Stomach (tissue), 9 donors: ENCODE data around the gene GOSR2. TPM values are rescaled to one million over a fixed set of nuclear protein-coding genes. Genes with fewer than 3 reads are reported as not detected.

Source experiments
- DNase-seq, 2 donors: peaks; one replicate each; pipeline versions ENCODE4 v3.0.0 to v3.0.0-alpha.2; 2013 to 2019
- H3K27ac ChIP-seq, 5 donors: fragments of 200-600 bp in 4 of 5; sonication (generic) in 4 of 5; one replicate each; pipeline ENCODE4 v1.5.1; 2013 to 2019; ENCODE audit warnings: mild to moderate bottlenecking in 1 of 5, moderate library complexity in 1 of 5
- H3K27me3 ChIP-seq, 3 donors: fragments of 200-600 bp; sonication (generic); one replicate each; pipeline ENCODE4 v1.5.1; 2017 to 2019; ENCODE audit warnings: mixed run types in 1 of 3
- H3K36me3 ChIP-seq, 4 donors: fragments of 200-600 bp; sonication (generic); 1 replicate in 3 of 4; 2 replicates in 1 of 4; pipeline ENCODE4 v1.5.1; 2016 to 2019
- H3K4me1 ChIP-seq, 4 donors: fragments of 200-600 bp; sonication (generic); one replicate each; pipeline ENCODE4 v1.5.1; 2016 to 2019
- H3K4me3 ChIP-seq, 4 donors: fragments of 200-600 bp; sonication (generic) in 3 of 4; one replicate each; pipeline ENCODE4 v1.5.1; 2016 to 2019; ENCODE audit warnings: mild to moderate bottlenecking in 1 of 4
- H3K9me3 ChIP-seq, 4 donors: fragments of 200-600 bp; sonication (generic); one replicate each; pipeline ENCODE4 v1.5.1; 2016 to 2019
- CTCF ChIP-seq, 7 experiments: fragments of 450-650 bp in 4 of 7; fragments of 200-600 bp in 3 of 7; sonication (generic) in 3 of 7; IDR thresholded peaks; one replicate each; pipeline ENCODE4 v1.5.1; 2016 to 2019; ENCODE audit warnings: antibody characterized with exemption in 7 of 7, control low read depth in 2 of 7, mild to moderate bottlenecking in 1 of 7
- EP300 ChIP-seq: sonication (generic); formaldehyde crosslinking; IDR thresholded peaks from one replicate; pipeline ENCODE4 v1.6.1; 2017; ENCODE audit warnings: antibody characterized with exemption
- POLR2A ChIP-seq, 4 donors: fragments of 450-650 bp; IDR thresholded peaks; one replicate each; pipeline ENCODE4 v1.6.1; 2016; ENCODE audit warnings: antibody characterized with exemption in 4 of 4, control low read depth in 2 of 4, mild to moderate bottlenecking in 1 of 4, moderate library complexity in 1 of 4
- POLR2AphosphoS5 ChIP-seq, 3 donors: sonication (generic); formaldehyde crosslinking; IDR thresholded peaks; one replicate each; pipeline ENCODE4 v1.6.1; 2016; ENCODE audit warnings: antibody characterized with exemption in 3 of 3
- WGBS, 5 donors: extraction: QIAGEN DNeasy Blood & Tissue Kit in 3 of 5; methylation state at CpG; one replicate each; pipeline versions ENCODE4 v1.1.5 to v1.1.7; 2013 to 2018; 5-methylcytosine and 5-hydroxymethylcytosine counted together
- intact Hi-C: fragments of 100-400 bp; cut with DNase I; formaldehyde crosslinking; loops from one replicate; pipeline ENCODE4 v1.15.1; 2023; ENCODE audit warnings: low total_unique reads
- polyA plus RNA-seq, 3 donors: library from polyadenylated mRNA; stranded (reverse); fragments of 200-250 nt; gene quantifications; one replicate each; pipeline ENCODE4 v1.2.3, GENCODE V29; 2013
- total RNA-seq, 5 donors: library from RNA; depleted of rRNA; stranded (reverse); fragments of >200 nt; gene quantifications; one replicate each; pipeline versions ENCODE4 v1.1.0 to v1.2.3, GENCODE V29; 2014 to 2016
- donor health status: healthy with polysubstance abuse.
- donor health status: Bipolar disorder and iron deficiency.
- donor health status: healthy.

The GOSR2 gene
- total and polyA plus RNA-seq, 8 donors, result 15.3 to 84.0 (median 31.9) TPM

- 37 to 60% (median 44%) methylated on average over 2 to 12 of the region's 12 CpGs for WGBS, 5 donors
- TF ChIP-seq POLR2AphosphoS5 (IDR thresholded peaks at IDR 0.05), result peak in 1 of 3 donors; percentile 31
- no peak for TF ChIP-seq EP300
- TF ChIP-seq CTCF (IDR thresholded peaks at IDR 0.05), result peak in 5 of 7 experiments; percentile 52 to 86 (median 65)
- DNase-seq, result peak; percentile 83 to 86
- Histone ChIP-seq H3K4me3 (no peak overlapping the region), H3K27me3 (no peaks in the 10 kb centered on the region), H3K36me3 (no peaks in the 10 kb centered on the region), H3K27ac (peak overlapping the region in 3 of 5 donors; percentile 10 to 24 (median 12)), H3K9me3 (no peaks in the 10 kb centered on the region), H3K4me1 (peaks cover 0 to 19% (median 2%) of the 10 kb centered on the region in 4 donors)
- intact Hi-C loops, result no loop called here
Observed at GRCh38 chr17:46876353-46876887, 46.5 kb upstream of the GOSR2 start.

GRCh38 chr17:46876926-46877325 lies 46.0 kb upstream of the GOSR2 start:
- TF ChIP-seq EP300, result no peak
- no peak for TF ChIP-seq CTCF (IDR thresholded peaks at IDR 0.05)
- TF ChIP-seq POLR2AphosphoS5 (IDR thresholded peaks at IDR 0.05), result no peak
- TF ChIP-seq POLR2A (IDR thresholded peaks at IDR 0.05), result no peak
- intact Hi-C loops, result no loop called here
- H3K36me3 ChIP-seq, result no peaks in the 10 kb centered on the region

GRCh38 chr17:46877466-46877865 lies 45.5 kb upstream of the GOSR2 start:
- H3K27me3 ChIP-seq, result no peaks in the 10 kb centered on the region
- no peak for TF ChIP-seq POLR2A (IDR thresholded peaks at IDR 0.05)
- no peak for TF ChIP-seq CTCF (IDR thresholded peaks at IDR 0.05)
- TF ChIP-seq POLR2AphosphoS5 (IDR thresholded peaks at IDR 0.05), result no peak
- TF ChIP-seq EP300, result no peak
- H3K4me1 ChIP-seq, result peaks cover 0 to 19% (median 2%) of the 10 kb centered on the region in 4 donors
- no peak overlapping the region for H3K4me3 ChIP-seq
- H3K9me3 ChIP-seq, result no peaks in the 10 kb centered on the region
- H3K36me3 ChIP-seq, result no peaks in the 10 kb centered on the region
- DNase-seq, result no peak
- intact Hi-C loops, result no loop called here
- H3K27ac ChIP-seq, result peak overlapping the region in 1 of 5 donors; percentile 26
- WGBS, 5 donors, result 66 to 90% (median 75%) methylated on average over 5 to 6 of the region's 6 CpGs

More at GRCh38 chr17:46876926-46877325, 46.0 kb upstream of the GOSR2 start:
- Histone ChIP-seq H3K4me1 (peaks cover 0 to 19% (median 2%) of the 10 kb centered on the region in 4 donors), H3K27me3 (no peaks in the 10 kb centered on the region), H3K9me3 (no peaks in the 10 kb centered on the region), H3K4me3 (no peak overlapping the region), H3K27ac (no peak overlapping the region)
- 36 to 72% (median 55%) methylated on average over 3 to 4 of the region's 4 CpGs for WGBS, 5 donors
- no peak for DNase-seq

- Histone ChIP-seq H3K4me1 (peaks cover 0 to 19% (median 2%) of the 10 kb centered on the region in 4 donors), H3K9me3 (no peaks in the 10 kb centered on the region), H3K36me3 (no peaks in the 10 kb centered on the region), H3K27me3 (no peaks in the 10 kb centered on the region), H3K4me3 (no peak overlapping the region), H3K27ac (peak overlapping the region in 1 of 5 donors; percentile 26)
- DNase-seq, result no peak
- TF ChIP-seq POLR2A (IDR thresholded peaks at IDR 0.05) (no peak), POLR2AphosphoS5 (IDR thresholded peaks at IDR 0.05) (no peak), EP300 (no peak), CTCF (IDR thresholded peaks at IDR 0.05) (no peak)
- intact Hi-C loops, result no loop called here
- 63 to 86% (median 69%) methylated on average over 2 to 6 of the region's 6 CpGs for WGBS, 5 donors
Observed at GRCh38 chr17:46878055-46878454, 44.9 kb upstream of the GOSR2 start.
